ENCODE measurements around the gene ATG4B.

- TF ChIP-seq EZH2phosphoT487 (IDR thresholded peaks at IDR 0.05; ENCODE audit: insufficient read depth, low read depth) (no peak), EZH2 (IDR thresholded peaks at IDR 0.05; ENCODE audit: insufficient read depth, poor library complexity, severe bottlenecking) (no peak)
Observed at GRCh38 chr2:241656190-241656741, 18.8 kb downstream of the ATG4B start.
